G401.6 (cell line): Measurements from ENCODE around the gene FITM1.

ENCODE experiments used
- FAIRE-seq: peaks from 2 replicates; lab custom pipeline; 2012; peaks lifted over from hg19 to GRCh38; lab: Jason Lieb, UNC

The FITM1 gene

GRCh38 chr14:24130380-24130716 lies at the start of gene FITM1:
Gene FITM1, plus strand, starts transcription at chr14:24130659. Its CDS starts 905 bp downstream, at chr14:24131564.
- no peak for FAIRE-seq

GRCh38 chr14:24080888-24081738 lies 49.3 kb upstream of the FITM1 start:
- FAIRE-seq: peak; percentile 3

GRCh38 chr14:24081739-24082211 lies 48.7 kb upstream of the FITM1 start:
- no peak for FAIRE-seq

- FAIRE-seq: no peak
Measured at GRCh38 chr14:24082411-24083080, 47.9 kb upstream of the FITM1 start.

- FAIRE-seq: no peak
Measured at GRCh38 chr14:24083462-24083861, 47.0 kb upstream of the FITM1 start.

- no peak for FAIRE-seq
Measured at GRCh38 chr14:24084440-24084839, 46.0 kb upstream of the FITM1 start.

GRCh38 chr14:24085215-24085614 lies 45.2 kb upstream of the FITM1 start:
- no peak for FAIRE-seq

GRCh38 chr14:24086193-24086955 lies 44.1 kb upstream of the FITM1 start:
- no peak for FAIRE-seq

- FAIRE-seq: no peak
Measured at GRCh38 chr14:24087004-24087403, 43.5 kb upstream of the FITM1 start.

- no peak for FAIRE-seq
Measured at GRCh38 chr14:24088095-24088494, 42.4 kb upstream of the FITM1 start.

- no peak for FAIRE-seq
Measured at GRCh38 chr14:24089890-24090289, 40.6 kb upstream of the FITM1 start.

- no peak for FAIRE-seq
Measured at GRCh38 chr14:24092110-24092504, 38.4 kb upstream of the FITM1 start.

- FAIRE-seq: no peak
Measured at GRCh38 chr14:24092505-24093206, 37.8 kb upstream of the FITM1 start.

- FAIRE-seq: no peak
Measured at GRCh38 chr14:24093207-24093900, 37.1 kb upstream of the FITM1 start.

- peak; percentile 89 for FAIRE-seq
Measured at GRCh38 chr14:24093901-24094840, 36.3 kb upstream of the FITM1 start, which contains the start of gene PCK2. Gene PCK2, plus strand, starts transcription at chr14:24094311. Its CDS starts 95 bp downstream, at chr14:24094406.

GRCh38 chr14:24094841-24095270 lies 35.6 kb upstream of the FITM1 start:
- no peak for FAIRE-seq

GRCh38 chr14:24095271-24096068 lies 35.0 kb upstream of the FITM1 start:
- FAIRE-seq: no peak

- FAIRE-seq: no peak
Measured at GRCh38 chr14:24096545-24097181, 33.8 kb upstream of the FITM1 start.
